ENCODE data around the gene ABCA2.

DNA sequence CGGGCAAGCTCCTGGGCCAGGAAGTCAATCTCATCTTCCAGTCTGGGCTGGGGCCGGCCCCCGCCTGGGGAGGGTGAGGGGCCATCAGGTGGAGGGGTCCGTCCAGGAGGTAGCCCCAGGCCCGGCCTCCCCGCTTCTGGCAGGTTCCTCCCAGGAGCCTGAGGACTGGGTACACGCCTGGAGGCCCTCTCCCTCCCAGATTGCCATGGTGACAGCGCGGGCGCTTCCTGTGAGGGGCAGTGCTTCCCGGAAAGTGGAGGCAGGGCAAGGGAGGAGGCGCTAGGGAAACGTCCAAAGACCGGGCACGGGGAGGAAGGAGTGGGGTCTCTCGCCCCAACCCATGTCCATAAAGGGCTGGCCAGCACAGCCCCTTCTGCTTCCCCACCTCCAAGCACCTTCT lies 13.1 kb upstream of the ABCA2 start:
- TF ChIP-seq, protein P1, sequence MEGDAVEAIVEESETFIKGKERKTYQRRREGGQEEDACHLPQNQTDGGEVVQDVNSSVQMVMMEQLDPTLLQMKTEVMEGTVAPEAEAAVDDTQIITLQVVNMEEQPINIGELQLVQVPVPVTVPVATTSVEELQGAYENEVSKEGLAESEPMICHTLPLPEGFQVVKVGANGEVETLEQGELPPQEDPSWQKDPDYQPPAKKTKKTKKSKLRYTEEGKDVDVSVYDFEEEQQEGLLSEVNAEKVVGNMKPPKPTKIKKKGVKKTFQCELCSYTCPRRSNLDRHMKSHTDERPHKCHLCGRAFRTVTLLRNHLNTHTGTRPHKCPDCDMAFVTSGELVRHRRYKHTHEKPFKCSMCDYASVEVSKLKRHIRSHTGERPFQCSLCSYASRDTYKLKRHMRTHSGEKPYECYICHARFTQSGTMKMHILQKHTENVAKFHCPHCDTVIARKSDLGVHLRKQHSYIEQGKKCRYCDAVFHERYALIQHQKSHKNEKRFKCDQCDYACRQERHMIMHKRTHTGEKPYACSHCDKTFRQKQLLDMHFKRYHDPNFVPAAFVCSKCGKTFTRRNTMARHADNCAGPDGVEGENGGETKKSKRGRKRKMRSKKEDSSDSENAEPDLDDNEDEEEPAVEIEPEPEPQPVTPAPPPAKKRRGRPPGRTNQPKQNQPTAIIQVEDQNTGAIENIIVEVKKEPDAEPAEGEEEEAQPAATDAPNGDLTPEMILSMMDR (IDR thresholded peaks at IDR 0.05 in 2 of 3, conservative IDR thresholded peaks at IDR 0.05 in 1 of 3; ENCODE audit: borderline replicate concordance in 1 of 3, insufficient read depth in 1 of 3, low read depth in 2 of 3, low read length in 2 of 3), result no peak
- TF ChIP-seq RAD21 (IDR thresholded peaks at IDR 0.05; ENCODE audit: low read depth) (no peak), SIN3A (IDR thresholded peaks at IDR 0.05; ENCODE audit: low read depth) (no peak), FOSL1 (IDR thresholded peaks at IDR 0.05; ENCODE audit: low read depth) (no peak)
- TF ChIP-seq, protein P2, sequence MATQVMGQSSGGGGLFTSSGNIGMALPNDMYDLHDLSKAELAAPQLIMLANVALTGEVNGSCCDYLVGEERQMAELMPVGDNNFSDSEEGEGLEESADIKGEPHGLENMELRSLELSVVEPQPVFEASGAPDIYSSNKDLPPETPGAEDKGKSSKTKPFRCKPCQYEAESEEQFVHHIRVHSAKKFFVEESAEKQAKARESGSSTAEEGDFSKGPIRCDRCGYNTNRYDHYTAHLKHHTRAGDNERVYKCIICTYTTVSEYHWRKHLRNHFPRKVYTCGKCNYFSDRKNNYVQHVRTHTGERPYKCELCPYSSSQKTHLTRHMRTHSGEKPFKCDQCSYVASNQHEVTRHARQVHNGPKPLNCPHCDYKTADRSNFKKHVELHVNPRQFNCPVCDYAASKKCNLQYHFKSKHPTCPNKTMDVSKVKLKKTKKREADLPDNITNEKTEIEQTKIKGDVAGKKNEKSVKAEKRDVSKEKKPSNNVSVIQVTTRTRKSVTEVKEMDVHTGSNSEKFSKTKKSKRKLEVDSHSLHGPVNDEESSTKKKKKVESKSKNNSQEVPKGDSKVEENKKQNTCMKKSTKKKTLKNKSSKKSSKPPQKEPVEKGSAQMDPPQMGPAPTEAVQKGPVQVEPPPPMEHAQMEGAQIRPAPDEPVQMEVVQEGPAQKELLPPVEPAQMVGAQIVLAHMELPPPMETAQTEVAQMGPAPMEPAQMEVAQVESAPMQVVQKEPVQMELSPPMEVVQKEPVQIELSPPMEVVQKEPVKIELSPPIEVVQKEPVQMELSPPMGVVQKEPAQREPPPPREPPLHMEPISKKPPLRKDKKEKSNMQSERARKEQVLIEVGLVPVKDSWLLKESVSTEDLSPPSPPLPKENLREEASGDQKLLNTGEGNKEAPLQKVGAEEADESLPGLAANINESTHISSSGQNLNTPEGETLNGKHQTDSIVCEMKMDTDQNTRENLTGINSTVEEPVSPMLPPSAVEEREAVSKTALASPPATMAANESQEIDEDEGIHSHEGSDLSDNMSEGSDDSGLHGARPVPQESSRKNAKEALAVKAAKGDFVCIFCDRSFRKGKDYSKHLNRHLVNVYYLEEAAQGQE (IDR thresholded peaks at IDR 0.05; ENCODE audit: low read depth), result no peak
- TF ChIP-seq, protein P3, sequence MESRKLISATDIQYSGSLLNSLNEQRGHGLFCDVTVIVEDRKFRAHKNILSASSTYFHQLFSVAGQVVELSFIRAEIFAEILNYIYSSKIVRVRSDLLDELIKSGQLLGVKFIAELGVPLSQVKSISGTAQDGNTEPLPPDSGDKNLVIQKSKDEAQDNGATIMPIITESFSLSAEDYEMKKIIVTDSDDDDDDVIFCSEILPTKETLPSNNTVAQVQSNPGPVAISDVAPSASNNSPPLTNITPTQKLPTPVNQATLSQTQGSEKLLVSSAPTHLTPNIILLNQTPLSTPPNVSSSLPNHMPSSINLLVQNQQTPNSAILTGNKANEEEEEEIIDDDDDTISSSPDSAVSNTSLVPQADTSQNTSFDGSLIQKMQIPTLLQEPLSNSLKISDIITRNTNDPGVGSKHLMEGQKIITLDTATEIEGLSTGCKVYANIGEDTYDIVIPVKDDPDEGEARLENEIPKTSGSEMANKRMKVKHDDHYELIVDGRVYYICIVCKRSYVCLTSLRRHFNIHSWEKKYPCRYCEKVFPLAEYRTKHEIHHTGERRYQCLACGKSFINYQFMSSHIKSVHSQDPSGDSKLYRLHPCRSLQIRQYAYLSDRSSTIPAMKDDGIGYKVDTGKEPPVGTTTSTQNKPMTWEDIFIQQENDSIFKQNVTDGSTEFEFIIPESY (IDR thresholded peaks at IDR 0.05; ENCODE audit: extremely low read depth, insufficient replicate concordance, low read length), result no peak

Data from HCT116 (cell line).